ENCODE results near the gene REPS1. TPM values are rescaled to one million over a fixed set of nuclear protein-coding genes. Genes with fewer than 3 reads are reported as not detected.
A peak's percentile ranks its signal among the peaks of the same experiment; 100 is the strongest.

Gene REPS1
- total RNA-seq, 4 donors from 2014 or later = 30.8 to 60.3 (median 43.2) TPM

DNA sequence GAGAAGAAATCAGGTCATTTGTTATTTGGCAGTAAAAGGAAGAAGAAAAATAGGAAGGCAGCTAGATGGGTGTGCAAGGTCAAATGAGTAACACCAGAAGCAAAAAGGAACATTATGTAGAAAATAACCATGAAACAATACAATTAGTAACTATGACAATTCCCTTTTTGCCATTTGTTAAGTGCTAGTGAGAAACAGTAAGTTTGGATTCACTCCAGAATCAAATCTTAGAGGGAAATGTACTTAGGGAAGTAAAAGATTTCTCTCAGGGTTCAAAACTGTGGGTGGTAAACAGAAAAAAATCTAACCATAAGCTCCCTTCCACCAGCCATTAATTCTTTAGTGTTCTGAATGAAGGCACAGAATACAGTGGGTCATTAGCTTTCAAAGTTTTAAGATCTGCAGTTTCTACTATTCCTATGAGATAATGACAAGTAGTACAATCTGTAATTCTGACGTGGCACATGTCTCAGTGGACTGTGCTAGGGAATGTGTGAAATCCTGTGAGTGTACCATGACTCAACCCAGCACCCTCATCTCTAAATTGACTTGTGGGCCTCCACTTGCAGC, 17.1 kb downstream of the REPS1 start:
- Histone ChIP-seq H3K4me1 (peaks cover 26 to 76% (median 28%) of the 10 kb centered on the region in 3 donors), H3K4me3 (no peak overlapping the region), H3K36me3 (no peaks in the 10 kb centered on the region), H3K27ac (peak overlapping the region in 3 of 4 donors; percentile 55 to 72 (median 59)), H3K27me3 (no peaks in the 10 kb centered on the region), H3K9me3 (no peaks in the 10 kb centered on the region)
- intact Hi-C loops (cut with DNase I) = no loop called here
- DNase-seq = no peak
- TF ChIP-seq POLR2A (IDR thresholded peaks at IDR 0.05) = no peak
- TF ChIP-seq, protein P1, sequence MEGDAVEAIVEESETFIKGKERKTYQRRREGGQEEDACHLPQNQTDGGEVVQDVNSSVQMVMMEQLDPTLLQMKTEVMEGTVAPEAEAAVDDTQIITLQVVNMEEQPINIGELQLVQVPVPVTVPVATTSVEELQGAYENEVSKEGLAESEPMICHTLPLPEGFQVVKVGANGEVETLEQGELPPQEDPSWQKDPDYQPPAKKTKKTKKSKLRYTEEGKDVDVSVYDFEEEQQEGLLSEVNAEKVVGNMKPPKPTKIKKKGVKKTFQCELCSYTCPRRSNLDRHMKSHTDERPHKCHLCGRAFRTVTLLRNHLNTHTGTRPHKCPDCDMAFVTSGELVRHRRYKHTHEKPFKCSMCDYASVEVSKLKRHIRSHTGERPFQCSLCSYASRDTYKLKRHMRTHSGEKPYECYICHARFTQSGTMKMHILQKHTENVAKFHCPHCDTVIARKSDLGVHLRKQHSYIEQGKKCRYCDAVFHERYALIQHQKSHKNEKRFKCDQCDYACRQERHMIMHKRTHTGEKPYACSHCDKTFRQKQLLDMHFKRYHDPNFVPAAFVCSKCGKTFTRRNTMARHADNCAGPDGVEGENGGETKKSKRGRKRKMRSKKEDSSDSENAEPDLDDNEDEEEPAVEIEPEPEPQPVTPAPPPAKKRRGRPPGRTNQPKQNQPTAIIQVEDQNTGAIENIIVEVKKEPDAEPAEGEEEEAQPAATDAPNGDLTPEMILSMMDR (IDR thresholded peaks at IDR 0.05) = no peak
- WGBS, 2 donors = 0 to 14% methylated on average over 1 of the region's 1 CpG

DNA sequence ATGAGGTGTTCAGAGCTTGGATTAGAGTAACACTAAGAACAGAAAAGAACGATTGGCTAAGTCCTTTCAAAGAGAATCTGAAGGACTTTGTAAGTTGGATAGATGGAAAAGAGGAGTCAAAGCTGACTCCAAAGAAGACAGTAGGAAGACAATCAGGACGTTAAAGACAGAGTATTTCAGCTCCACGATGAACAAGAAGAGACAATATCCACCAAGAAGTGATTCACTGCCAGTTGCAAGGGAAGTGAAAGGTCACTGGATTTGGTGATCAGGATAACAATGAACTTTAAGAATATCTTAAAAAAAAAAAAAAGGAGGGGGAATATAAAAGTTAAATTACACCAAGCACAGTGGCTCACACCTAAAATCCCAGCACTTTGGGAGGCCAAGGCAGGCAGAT, 17.9 kb downstream of the REPS1 start:
- TF ChIP-seq POLR2A (IDR thresholded peaks at IDR 0.05) = no peak
- TF ChIP-seq, protein P1 (IDR thresholded peaks at IDR 0.05) = no peak
- H3K27me3 ChIP-seq = no peaks in the 10 kb centered on the region
- DNase-seq = no peak
- intact Hi-C loops (cut with DNase I) = no loop called here
- peak overlapping the region in 3 of 4 donors; percentile 55 to 72 (median 59) for H3K27ac ChIP-seq
- H3K4me1 ChIP-seq = peaks cover 26 to 72% (median 28%) of the 10 kb centered on the region in 3 donors
- no peaks in the 10 kb centered on the region for H3K9me3 ChIP-seq
- 33 to 52% methylated on average over 3 of the region's 3 CpGs for WGBS, 2 donors
- H3K36me3 ChIP-seq = no peaks in the 10 kb centered on the region
- no peak overlapping the region for H3K4me3 ChIP-seq

DNA sequence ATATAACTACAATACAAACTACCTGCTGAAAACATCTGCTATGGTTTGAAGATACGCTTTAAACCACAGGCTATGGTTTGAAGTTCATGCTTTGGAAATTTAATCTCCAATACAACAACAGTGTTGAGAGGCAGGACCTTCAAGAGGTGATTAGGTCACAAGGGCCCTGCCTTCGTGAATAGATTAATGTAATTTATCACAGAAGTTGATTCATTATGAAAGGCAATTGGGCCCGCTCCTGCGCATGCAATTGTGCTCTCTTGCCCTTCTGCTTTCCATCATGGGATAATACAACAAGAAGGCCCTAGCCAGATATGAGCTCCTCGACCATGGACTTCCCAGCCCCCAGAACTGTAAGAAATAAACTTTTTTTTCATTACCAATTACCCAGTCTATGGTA, 21.2 kb downstream of the REPS1 start:
- WGBS, 2 donors = 85 to 88% methylated on average over 5 of the region's 5 CpGs
- TF ChIP-seq, protein P1 (IDR thresholded peaks at IDR 0.05) = no peak
- no peak for TF ChIP-seq POLR2A (IDR thresholded peaks at IDR 0.05)
- no peak overlapping the region for H3K27ac ChIP-seq
- no peaks in the 10 kb centered on the region for H3K27me3 ChIP-seq
- intact Hi-C loops (cut with DNase I) = no loop called here
- H3K4me1 ChIP-seq = peaks cover 13 to 54% (median 17%) of the 10 kb centered on the region in 3 donors
- H3K4me3 ChIP-seq = no peak overlapping the region
- no peaks in the 10 kb centered on the region for H3K9me3 ChIP-seq
- DNase-seq = no peak
- H3K36me3 ChIP-seq = no peaks in the 10 kb centered on the region

DNA sequence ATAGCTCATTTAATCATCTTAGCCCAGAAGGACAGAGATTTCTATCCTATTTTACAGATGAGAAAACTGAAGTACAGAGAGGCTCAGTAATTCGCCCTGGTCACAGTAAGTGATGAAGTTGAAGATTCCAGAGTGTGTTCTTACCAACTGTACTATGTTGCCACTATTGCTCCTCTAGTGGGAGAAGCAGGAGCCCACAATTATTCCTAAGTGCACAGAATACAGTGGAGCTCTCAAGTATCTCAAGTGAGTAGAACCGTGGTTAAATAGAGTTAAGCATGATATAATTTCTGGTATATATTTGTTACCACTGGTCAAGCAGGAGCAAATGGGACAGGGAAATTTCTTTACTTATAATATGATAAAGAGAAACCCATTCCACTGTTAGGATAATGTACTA, 22.1 kb downstream of the REPS1 start:
- Histone ChIP-seq H3K27ac (no peak overlapping the region), H3K9me3 (no peaks in the 10 kb centered on the region), H3K4me1 (peaks cover 7 to 45% (median 8%) of the 10 kb centered on the region in 3 donors), H3K4me3 (no peak overlapping the region), H3K27me3 (no peaks in the 10 kb centered on the region), H3K36me3 (no peaks in the 10 kb centered on the region)
- WGBS, 2 donors = 91 to 100% methylated on average over 2 of the region's 2 CpGs
- intact Hi-C loops (cut with DNase I) = no loop called here
- no peak for DNase-seq
- TF ChIP-seq, protein P1 (IDR thresholded peaks at IDR 0.05) = no peak
- no peak for TF ChIP-seq POLR2A (IDR thresholded peaks at IDR 0.05)

DNA sequence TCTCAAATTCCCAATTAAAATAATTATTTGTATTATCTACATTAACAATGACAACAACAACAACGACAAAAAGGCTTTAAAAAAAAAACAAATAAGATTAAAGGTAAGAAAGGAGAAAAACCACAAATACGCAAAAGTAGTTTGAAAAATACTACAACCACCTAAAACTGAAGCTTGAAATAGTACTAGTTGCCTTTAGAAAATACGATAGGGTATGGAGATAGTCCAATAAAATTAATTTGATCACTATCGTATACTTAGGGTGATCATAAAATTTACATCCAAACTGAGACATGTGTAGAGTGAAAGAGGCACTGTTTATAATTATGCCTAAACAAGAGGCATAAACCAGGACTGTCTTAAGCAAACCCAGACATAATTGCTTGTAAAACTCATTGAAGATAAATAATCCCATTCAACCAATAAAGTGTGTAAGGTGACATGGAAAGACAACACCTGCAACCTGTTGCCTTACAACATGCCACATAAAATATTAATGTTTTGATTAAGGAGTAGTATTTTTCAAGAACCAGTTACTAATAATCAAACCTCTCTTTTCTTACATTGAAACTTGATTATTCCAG, 22.7 kb downstream of the REPS1 start:
- no peak for DNase-seq
- H3K27me3 ChIP-seq = no peaks in the 10 kb centered on the region
- no peak overlapping the region for H3K27ac ChIP-seq
- no peak overlapping the region for H3K4me3 ChIP-seq
- TF ChIP-seq, protein P1 (IDR thresholded peaks at IDR 0.05) = no peak
- TF ChIP-seq POLR2A (IDR thresholded peaks at IDR 0.05) = no peak
- H3K9me3 ChIP-seq = no peaks in the 10 kb centered on the region
- intact Hi-C loops (cut with DNase I) = no loop called here
- 89 to 95% methylated on average over 4 of the region's 4 CpGs for WGBS, 2 donors
- H3K4me1 ChIP-seq = peaks cover 1 to 39% (median 2%) of the 10 kb centered on the region in 3 donors
- no peaks in the 10 kb centered on the region for H3K36me3 ChIP-seq
